ENCODE data around the gene EXOC4. TPM values are rescaled to one million over a fixed set of nuclear protein-coding genes. Genes with fewer than 3 reads are reported as not detected.
"Not testable (repeated sequence)": the region's sequence is repeated elsewhere in the genome, so short reads cannot be mapped to it uniquely, and the experiment has no call there.

The EXOC4 gene
- total RNA-seq = 10 to 100 TPM; 36.9 to 78.0 (median 52.2) TPM

DNA sequence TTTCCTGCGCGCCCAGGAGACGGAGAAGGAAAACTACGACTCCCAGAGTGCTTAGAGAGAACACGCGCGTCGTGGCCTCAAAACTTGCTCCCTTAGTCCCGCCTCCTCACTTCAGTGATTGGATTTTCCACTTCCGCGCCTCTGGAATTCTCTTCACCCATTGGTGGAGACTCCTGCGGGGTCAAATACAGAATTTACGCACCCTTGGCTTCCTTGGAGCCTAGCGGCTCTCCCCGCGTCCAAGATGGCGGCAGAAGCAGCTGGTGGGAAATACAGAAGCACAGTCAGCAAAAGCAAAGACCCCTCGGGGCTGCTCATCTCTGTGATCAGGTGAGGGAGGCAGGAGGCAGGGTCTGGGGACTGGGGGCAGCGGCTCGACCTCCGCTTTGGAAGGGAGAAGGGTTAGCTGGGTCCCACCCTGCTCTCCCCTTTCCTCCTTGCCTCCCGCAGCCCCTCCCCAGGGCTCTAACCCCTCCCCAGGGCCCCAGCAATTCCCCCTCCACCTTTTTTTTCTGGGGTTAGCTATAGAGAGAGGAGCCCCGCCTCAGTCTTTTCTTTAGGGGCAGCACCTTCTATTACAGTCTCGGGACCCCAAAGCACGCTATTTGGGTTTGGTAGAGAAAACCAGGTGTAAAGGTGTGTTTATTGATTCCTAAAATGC lies at the start of gene EXOC4:
Gene EXOC4 (plus strand): TSS at position 221 of the 661 bp plus-strand sequence.
- no peaks in the 10 kb centered on the region for H3K9me3 ChIP-seq
- H3K27me3 ChIP-seq = no peaks in the 10 kb centered on the region
- intact Hi-C loops (cut with DNase I; ENCODE audit: low total_unique reads) = loop anchor here (1.0 to 5.0 kb wide), 3 partner anchors 171 to 1894 kb away; partner anchors contain the start of genes CHCHD3, SLC35B4 and TMEM140
- peaks cover 18 to 28% of the 10 kb centered on the region in 2 donors for H3K4me1 ChIP-seq
- H3K36me3 ChIP-seq = no peaks in the 10 kb centered on the region
- ATAC-seq (peak; percentile 100), DNase-seq (peak; percentile 93 to 95)
- peak within 1 kb of the TSS; percentile 84 to 99 (median 90) for H3K4me3 ChIP-seq
- in situ Hi-C loops (cut with MboI; ENCODE audit: low sequenced_read_pairs in 4 of 4) = loop anchor here in 3 of 4 donors (10.0 to 25.0 kb wide), 2 partner anchors 168 to 1059 kb away; partner anchors contain the start of genes SLC35B4 (in 3 of the 3) and CHCHD3 (in 1 of the 3)
- H3K27ac ChIP-seq = peak within 1 kb of the TSS; percentile 92 to 98 (median 93)
- no peak for TF ChIP-seq CTCF (IDR thresholded peaks at IDR 0.05 in 4 of 5, conservative IDR thresholded peaks at IDR 0.05 in 1 of 5)
- peak; percentile 65 for TF ChIP-seq POLR2A (IDR thresholded peaks at IDR 0.05)

DNA sequence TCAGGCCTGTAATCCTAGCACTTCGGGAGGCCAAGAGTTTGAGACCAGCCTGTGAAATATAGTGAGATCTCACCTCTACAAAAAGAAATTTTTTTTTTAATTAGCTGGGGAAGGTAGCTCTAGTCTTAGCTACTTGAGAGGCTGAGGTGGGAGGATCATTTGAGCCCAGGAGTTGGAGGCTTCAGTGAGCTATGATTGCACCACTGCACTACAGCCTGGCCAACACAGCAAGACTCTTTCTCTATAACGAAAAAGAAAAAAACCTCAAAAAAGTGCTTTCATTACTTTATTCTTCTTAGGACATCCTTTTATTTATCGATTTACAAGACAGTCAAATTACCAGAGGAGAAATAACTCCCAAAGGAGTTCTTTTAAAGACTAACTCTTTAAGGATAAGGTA lies 49.4 kb upstream of the EXOC4 start:
- intact Hi-C loops (cut with DNase I; ENCODE audit: low total_unique reads) = no loop called here

GRCh38 chr7:133207687-133208086 lies 45.2 kb upstream of the EXOC4 start:
- no peaks in the 10 kb centered on the region for H3K9me3 ChIP-seq
- H3K27ac ChIP-seq = no peak overlapping the region
- no peaks in the 10 kb centered on the region for H3K36me3 ChIP-seq
- no peak for ATAC-seq
- intact Hi-C loops (cut with DNase I; ENCODE audit: low total_unique reads) = no loop called here
- no peak for DNase-seq
- H3K4me3 ChIP-seq = no peak overlapping the region
- TF ChIP-seq POLR2A (IDR thresholded peaks at IDR 0.05) (no peak), CTCF (IDR thresholded peaks at IDR 0.05 in 4 of 5, conservative IDR thresholded peaks at IDR 0.05 in 1 of 5) (no peak)
- in situ Hi-C loops (cut with MboI; ENCODE audit: low sequenced_read_pairs in 4 of 4) = no loop called here
- H3K27me3 ChIP-seq = no peaks in the 10 kb centered on the region
- no peaks in the 10 kb centered on the region for H3K4me1 ChIP-seq

More for the DNA sequence above, 49.4 kb upstream of the EXOC4 start:
- no peaks in the 10 kb centered on the region for H3K4me1 ChIP-seq
- ATAC-seq (no peak), DNase-seq (no peak)
- no peaks in the 10 kb centered on the region for H3K9me3 ChIP-seq
- H3K27me3 ChIP-seq = no peaks in the 10 kb centered on the region
- no peaks in the 10 kb centered on the region for H3K36me3 ChIP-seq
- in situ Hi-C loops (cut with MboI; ENCODE audit: low sequenced_read_pairs in 4 of 4) = no loop called here
- H3K4me3 ChIP-seq = no peak overlapping the region
- H3K27ac ChIP-seq = no peak overlapping the region
- TF ChIP-seq CTCF (IDR thresholded peaks at IDR 0.05 in 4 of 5, conservative IDR thresholded peaks at IDR 0.05 in 1 of 5) (no peak), POLR2A (IDR thresholded peaks at IDR 0.05) (no peak)

GRCh38 chr7:133210817-133211216 lies 42.1 kb upstream of the EXOC4 start:
- intact Hi-C loops (cut with DNase I; ENCODE audit: low total_unique reads); DNase-seq; H3K9me3 ChIP-seq; H3K36me3 ChIP-seq; ATAC-seq; H3K4me3 ChIP-seq; H3K4me1 ChIP-seq; in situ Hi-C loops (cut with MboI; ENCODE audit: low sequenced_read_pairs in 4 of 4); H3K27ac ChIP-seq; H3K27me3 ChIP-seq: not testable (repeated sequence)

GRCh38 chr7:133213772-133214171 lies 39.1 kb upstream of the EXOC4 start:
- H3K36me3 ChIP-seq; ATAC-seq; intact Hi-C loops (cut with DNase I; ENCODE audit: low total_unique reads); H3K27me3 ChIP-seq; H3K4me1 ChIP-seq; H3K27ac ChIP-seq; in situ Hi-C loops (cut with MboI; ENCODE audit: low sequenced_read_pairs in 4 of 4); DNase-seq; H3K4me3 ChIP-seq; H3K9me3 ChIP-seq: not testable (repeated sequence)

All from gastrocnemius medialis (tissue), 4 donors.